Measurements from ENCODE around the gene UGT1A5. TPM values are rescaled to one million over a fixed set of nuclear protein-coding genes. Genes with fewer than 3 reads are reported as not detected.

UGT1A5 gene
- total RNA-seq, 1 experiment from 2014 or later, result not detected

- H3K9me2 ChIP-seq (ENCODE audit: insufficient read depth), result no peaks in the 10 kb centered on the region
- H3K4me1 ChIP-seq (ENCODE audit: control insufficient read depth in 1 of 2, insufficient read depth in 2 of 2, low read length in 2 of 2), result no peaks in the 10 kb centered on the region
- no peaks in the 10 kb centered on the region for H3K36me3 ChIP-seq (ENCODE audit: control insufficient read depth in 1 of 2, insufficient read depth in 2 of 2, low read length in 2 of 2)
- CTCF ChIA-PET, result no interaction called here
- DNase-seq (ENCODE audit: low read depth, low spot score), result no peak
- POLR2A ChIA-PET, result no interaction called here
- H4K20me1 ChIP-seq (ENCODE audit: insufficient read depth), result no peaks in the 10 kb centered on the region
- no peak overlapping the region for H3K4me2 ChIP-seq (ENCODE audit: low read length)
- no peaks in the 10 kb centered on the region for H3K9me3 ChIP-seq (ENCODE audit: control insufficient read depth in 1 of 2, insufficient read depth in 1 of 2, low read depth in 1 of 2, low read length in 2 of 2)
- TF ChIP-seq ELF1 (IDR thresholded peaks at IDR 0.05; ENCODE audit: borderline replicate concordance, low read depth) (no peak), POLR2A (IDR thresholded peaks at IDR 0.05; ENCODE audit: borderline replicate concordance, extremely low read depth, insufficient read depth, insufficient read length) (no peak), JUND (IDR thresholded peaks at IDR 0.05) (no peak), SP1 (IDR thresholded peaks at IDR 0.05; ENCODE audit: low read depth) (no peak), ZFX (IDR thresholded peaks at IDR 0.05) (no peak), YY1 (IDR thresholded peaks at IDR 0.05; ENCODE audit: extremely low read depth, insufficient replicate concordance, low read depth, low read length) (no peak), SIN3A (IDR thresholded peaks at IDR 0.05; ENCODE audit: low read depth) (no peak), EGR1 (IDR thresholded peaks at IDR 0.05; ENCODE audit: low read depth) (no peak), SRF (IDR thresholded peaks at IDR 0.05; ENCODE audit: low read depth) (no peak), ZNF274 (IDR thresholded peaks at IDR 0.05; ENCODE audit: low read depth, low read length) (no peak), POLR2AphosphoS5 (IDR thresholded peaks at IDR 0.05; ENCODE audit: low read depth, low read length) (no peak), ATF3 (IDR thresholded peaks at IDR 0.05) (no peak)
- TF ChIP-seq, protein P1, sequence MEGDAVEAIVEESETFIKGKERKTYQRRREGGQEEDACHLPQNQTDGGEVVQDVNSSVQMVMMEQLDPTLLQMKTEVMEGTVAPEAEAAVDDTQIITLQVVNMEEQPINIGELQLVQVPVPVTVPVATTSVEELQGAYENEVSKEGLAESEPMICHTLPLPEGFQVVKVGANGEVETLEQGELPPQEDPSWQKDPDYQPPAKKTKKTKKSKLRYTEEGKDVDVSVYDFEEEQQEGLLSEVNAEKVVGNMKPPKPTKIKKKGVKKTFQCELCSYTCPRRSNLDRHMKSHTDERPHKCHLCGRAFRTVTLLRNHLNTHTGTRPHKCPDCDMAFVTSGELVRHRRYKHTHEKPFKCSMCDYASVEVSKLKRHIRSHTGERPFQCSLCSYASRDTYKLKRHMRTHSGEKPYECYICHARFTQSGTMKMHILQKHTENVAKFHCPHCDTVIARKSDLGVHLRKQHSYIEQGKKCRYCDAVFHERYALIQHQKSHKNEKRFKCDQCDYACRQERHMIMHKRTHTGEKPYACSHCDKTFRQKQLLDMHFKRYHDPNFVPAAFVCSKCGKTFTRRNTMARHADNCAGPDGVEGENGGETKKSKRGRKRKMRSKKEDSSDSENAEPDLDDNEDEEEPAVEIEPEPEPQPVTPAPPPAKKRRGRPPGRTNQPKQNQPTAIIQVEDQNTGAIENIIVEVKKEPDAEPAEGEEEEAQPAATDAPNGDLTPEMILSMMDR (IDR thresholded peaks at IDR 0.05 in 2 of 3, conservative IDR thresholded peaks at IDR 0.05 in 1 of 3; ENCODE audit: borderline replicate concordance in 1 of 3, insufficient read depth in 1 of 3, low read depth in 2 of 3, low read length in 2 of 3), result no peak
- TF ChIP-seq, protein P2, sequence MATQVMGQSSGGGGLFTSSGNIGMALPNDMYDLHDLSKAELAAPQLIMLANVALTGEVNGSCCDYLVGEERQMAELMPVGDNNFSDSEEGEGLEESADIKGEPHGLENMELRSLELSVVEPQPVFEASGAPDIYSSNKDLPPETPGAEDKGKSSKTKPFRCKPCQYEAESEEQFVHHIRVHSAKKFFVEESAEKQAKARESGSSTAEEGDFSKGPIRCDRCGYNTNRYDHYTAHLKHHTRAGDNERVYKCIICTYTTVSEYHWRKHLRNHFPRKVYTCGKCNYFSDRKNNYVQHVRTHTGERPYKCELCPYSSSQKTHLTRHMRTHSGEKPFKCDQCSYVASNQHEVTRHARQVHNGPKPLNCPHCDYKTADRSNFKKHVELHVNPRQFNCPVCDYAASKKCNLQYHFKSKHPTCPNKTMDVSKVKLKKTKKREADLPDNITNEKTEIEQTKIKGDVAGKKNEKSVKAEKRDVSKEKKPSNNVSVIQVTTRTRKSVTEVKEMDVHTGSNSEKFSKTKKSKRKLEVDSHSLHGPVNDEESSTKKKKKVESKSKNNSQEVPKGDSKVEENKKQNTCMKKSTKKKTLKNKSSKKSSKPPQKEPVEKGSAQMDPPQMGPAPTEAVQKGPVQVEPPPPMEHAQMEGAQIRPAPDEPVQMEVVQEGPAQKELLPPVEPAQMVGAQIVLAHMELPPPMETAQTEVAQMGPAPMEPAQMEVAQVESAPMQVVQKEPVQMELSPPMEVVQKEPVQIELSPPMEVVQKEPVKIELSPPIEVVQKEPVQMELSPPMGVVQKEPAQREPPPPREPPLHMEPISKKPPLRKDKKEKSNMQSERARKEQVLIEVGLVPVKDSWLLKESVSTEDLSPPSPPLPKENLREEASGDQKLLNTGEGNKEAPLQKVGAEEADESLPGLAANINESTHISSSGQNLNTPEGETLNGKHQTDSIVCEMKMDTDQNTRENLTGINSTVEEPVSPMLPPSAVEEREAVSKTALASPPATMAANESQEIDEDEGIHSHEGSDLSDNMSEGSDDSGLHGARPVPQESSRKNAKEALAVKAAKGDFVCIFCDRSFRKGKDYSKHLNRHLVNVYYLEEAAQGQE (IDR thresholded peaks at IDR 0.05; ENCODE audit: low read depth), result no peak
- H3K27me3 ChIP-seq (ENCODE audit: insufficient read depth, low read length), result no peaks in the 10 kb centered on the region
- H2AFZ ChIP-seq (ENCODE audit: low read depth, low read length, poor library complexity, severe bottlenecking), result no peak overlapping the region
- RAD21 ChIA-PET (ENCODE audit: low non-redundant PET in 1 of 2, low total read pairs in 2 of 2, uncharacterized antibody in 2 of 2, unreplicated experiment in 2 of 2), result no interaction called here
- no peak overlapping the region for H3K27ac ChIP-seq (ENCODE audit: low read depth, low read length)
- ATAC-seq, result no peak
- no peaks in the 10 kb centered on the region for H3K79me2 ChIP-seq (ENCODE audit: insufficient read depth, low read length)
- no TSS peak for BruUV-seq (replicated peaks)
- no peak overlapping the region for H3K9ac ChIP-seq (ENCODE audit: low read length)
- no peak overlapping the region for H3K4me3 ChIP-seq (replicated peaks in 1 of 2; ENCODE audit: low read depth in 1 of 2, low read length in 2 of 2)
- intact Hi-C loops (cut with micrococcal nuclease), result no loop called here
These were observed 67.0 kb downstream of the UGT1A5 start for GRCh38 chr2:233779722-233780121.

Data from HCT116 (cell line).